Uterus (tissue), 4 donors: Measurements from ENCODE around the gene MRPL55. TPM values are rescaled to one million over a fixed set of nuclear protein-coding genes. Genes with fewer than 3 reads are reported as not detected.

Experiments used
- DNase-seq, 2 donors: peaks; one replicate each; pipeline ENCODE4 v3.0.0-alpha.2; 2019 to 2020
- H3K27ac ChIP-seq, 2 donors: fragments of 200-600 bp; sonication (generic); 1 replicate in 1 of 2; 2 replicates in 1 of 2; pipeline ENCODE4 v1.5.1; 2016 to 2018
- H3K27me3 ChIP-seq, 2 donors: fragments of 200-600 bp; sonication (generic); one replicate each; pipeline ENCODE4 v1.5.1; 2018 to 2019; ENCODE audit warnings: control low read depth in 1 of 2
- H3K36me3 ChIP-seq, 2 donors: fragments of 200-600 bp; sonication (generic); one replicate each; pipeline ENCODE4 v1.5.1; 2019; ENCODE audit warnings: control low read depth in 1 of 2
- H3K4me1 ChIP-seq, 2 donors: fragments of 200-600 bp; sonication (generic); one replicate each; pipeline ENCODE4 v1.5.1; 2018 to 2019; ENCODE audit warnings: control low read depth in 1 of 2
- H3K4me3 ChIP-seq, 2 donors: fragments of 200-600 bp; sonication (generic); 1 replicate in 1 of 2; 2 replicates in 1 of 2; pipeline ENCODE4 v1.5.1; 2018 to 2019; ENCODE audit warnings: mild to moderate bottlenecking in 1 of 2
- H3K9me3 ChIP-seq, 2 donors: fragments of 200-600 bp; sonication (generic); one replicate each; pipeline ENCODE4 v1.5.1; 2019; ENCODE audit warnings: control low read depth in 1 of 2
- POLR2A ChIP-seq, 2 donors: fragments of 450-650 bp; IDR thresholded peaks; one replicate each; pipeline ENCODE4 v1.6.1; 2016; ENCODE audit warnings: antibody characterized with exemption in 2 of 2, mild to moderate bottlenecking in 1 of 2, moderate library complexity in 1 of 2
- intact Hi-C: fragments of 100-400 bp; cut with DNase I; formaldehyde crosslinking; loops from one replicate; pipeline ENCODE4 v1.15.1; 2023; ENCODE audit warnings: low total_unique reads
- total RNA-seq, 4 donors: library from RNA; depleted of rRNA in 3 of 4; stranded (reverse); fragments of >200 nt in 3 of 4; gene quantifications; one replicate each; pipeline versions ENCODE4 v1.1.0 to v1.2.4, GENCODE V29; 2014 to 2023
- TF ChIP-seq, protein P1 (sequence below), 4 experiments: fragments of 200-600 bp in 2 of 4; fragments of 450-650 bp in 2 of 4; sonication (generic) in 2 of 4; IDR thresholded peaks; one replicate each; pipeline ENCODE4 v1.5.1; 2016 to 2019; ENCODE audit warnings: antibody characterized with exemption in 4 of 4, mild to moderate bottlenecking in 2 of 4, moderate library complexity in 1 of 4
- donor health status: DM: yes; HTN: yes; CAD: no.

The MRPL55 gene
- total RNA-seq, 4 donors from 2014 or later = 19.4 to 43.4 (median 33.6) TPM

GRCh38 chr1:228136901-228137300 is 27.8 kb upstream of the MRPL55 start:
- Histone ChIP-seq H3K27ac (no peak overlapping the region), H3K27me3 (no peaks in the 10 kb centered on the region), H3K4me3 (no peak overlapping the region), H3K4me1 (peaks cover 0 to 11% of the 10 kb centered on the region in 2 donors), H3K9me3 (no peaks in the 10 kb centered on the region), H3K36me3 (no peaks in the 10 kb centered on the region)
- DNase-seq = no peak
- TF ChIP-seq, protein P1, sequence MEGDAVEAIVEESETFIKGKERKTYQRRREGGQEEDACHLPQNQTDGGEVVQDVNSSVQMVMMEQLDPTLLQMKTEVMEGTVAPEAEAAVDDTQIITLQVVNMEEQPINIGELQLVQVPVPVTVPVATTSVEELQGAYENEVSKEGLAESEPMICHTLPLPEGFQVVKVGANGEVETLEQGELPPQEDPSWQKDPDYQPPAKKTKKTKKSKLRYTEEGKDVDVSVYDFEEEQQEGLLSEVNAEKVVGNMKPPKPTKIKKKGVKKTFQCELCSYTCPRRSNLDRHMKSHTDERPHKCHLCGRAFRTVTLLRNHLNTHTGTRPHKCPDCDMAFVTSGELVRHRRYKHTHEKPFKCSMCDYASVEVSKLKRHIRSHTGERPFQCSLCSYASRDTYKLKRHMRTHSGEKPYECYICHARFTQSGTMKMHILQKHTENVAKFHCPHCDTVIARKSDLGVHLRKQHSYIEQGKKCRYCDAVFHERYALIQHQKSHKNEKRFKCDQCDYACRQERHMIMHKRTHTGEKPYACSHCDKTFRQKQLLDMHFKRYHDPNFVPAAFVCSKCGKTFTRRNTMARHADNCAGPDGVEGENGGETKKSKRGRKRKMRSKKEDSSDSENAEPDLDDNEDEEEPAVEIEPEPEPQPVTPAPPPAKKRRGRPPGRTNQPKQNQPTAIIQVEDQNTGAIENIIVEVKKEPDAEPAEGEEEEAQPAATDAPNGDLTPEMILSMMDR (IDR thresholded peaks at IDR 0.05) = no peak
- no peak for TF ChIP-seq POLR2A (IDR thresholded peaks at IDR 0.05)
- intact Hi-C loops = no loop called here

GRCh38 chr1:228134591-228134990 is 25.5 kb upstream of the MRPL55 start:
- H3K36me3 ChIP-seq = no peaks in the 10 kb centered on the region
- no peak overlapping the region for H3K27ac ChIP-seq
- no peak for TF ChIP-seq POLR2A (IDR thresholded peaks at IDR 0.05)
- TF ChIP-seq, protein P1 (IDR thresholded peaks at IDR 0.05) = no peak
- DNase-seq = no peak
- intact Hi-C loops = no loop called here
- H3K4me1 ChIP-seq = no peaks in the 10 kb centered on the region
- H3K9me3 ChIP-seq = no peaks in the 10 kb centered on the region
- H3K27me3 ChIP-seq = no peaks in the 10 kb centered on the region
- H3K4me3 ChIP-seq = no peak overlapping the region

DNA sequence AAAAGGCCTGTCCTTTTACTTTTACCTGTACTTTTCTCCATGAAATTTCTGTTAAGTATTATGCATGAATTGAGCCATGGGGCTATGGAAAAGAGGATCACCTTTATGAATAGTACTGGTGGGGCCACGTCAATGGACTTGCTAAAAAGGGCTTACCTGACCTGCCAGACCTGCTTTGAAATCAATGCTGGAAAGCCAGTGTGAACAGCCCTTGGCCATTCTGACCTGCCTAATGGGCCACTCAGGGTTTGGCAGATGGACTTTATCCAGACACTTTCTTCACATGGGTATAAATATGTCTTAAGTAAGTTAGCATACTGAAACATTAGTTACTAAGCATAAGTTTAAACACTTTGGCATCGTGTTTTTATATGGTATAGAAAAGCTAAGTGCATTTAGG is 22.7 kb upstream of the MRPL55 start:
- no peak for TF ChIP-seq POLR2A (IDR thresholded peaks at IDR 0.05)
- TF ChIP-seq, protein P1 (IDR thresholded peaks at IDR 0.05) = no peak
- DNase-seq = no peak
- no peaks in the 10 kb centered on the region for H3K9me3 ChIP-seq
- H3K4me3 ChIP-seq = no peak overlapping the region
- H3K27ac ChIP-seq = no peak overlapping the region
- no peaks in the 10 kb centered on the region for H3K4me1 ChIP-seq
- H3K27me3 ChIP-seq = no peaks in the 10 kb centered on the region
- intact Hi-C loops = no loop called here
- H3K36me3 ChIP-seq = no peaks in the 10 kb centered on the region

- no peaks in the 10 kb centered on the region for H3K9me3 ChIP-seq
- intact Hi-C loops = no loop called here
- no peak for DNase-seq
- no peaks in the 10 kb centered on the region for H3K36me3 ChIP-seq
- H3K27ac ChIP-seq = no peak overlapping the region
- H3K4me1 ChIP-seq = no peaks in the 10 kb centered on the region
- no peak for TF ChIP-seq POLR2A (IDR thresholded peaks at IDR 0.05)
- TF ChIP-seq, protein P1 (IDR thresholded peaks at IDR 0.05) = no peak
- H3K4me3 ChIP-seq = no peak overlapping the region
- no peaks in the 10 kb centered on the region for H3K27me3 ChIP-seq
Measured at GRCh38 chr1:228125185-228125584, 16.1 kb upstream of the MRPL55 start.

DNA sequence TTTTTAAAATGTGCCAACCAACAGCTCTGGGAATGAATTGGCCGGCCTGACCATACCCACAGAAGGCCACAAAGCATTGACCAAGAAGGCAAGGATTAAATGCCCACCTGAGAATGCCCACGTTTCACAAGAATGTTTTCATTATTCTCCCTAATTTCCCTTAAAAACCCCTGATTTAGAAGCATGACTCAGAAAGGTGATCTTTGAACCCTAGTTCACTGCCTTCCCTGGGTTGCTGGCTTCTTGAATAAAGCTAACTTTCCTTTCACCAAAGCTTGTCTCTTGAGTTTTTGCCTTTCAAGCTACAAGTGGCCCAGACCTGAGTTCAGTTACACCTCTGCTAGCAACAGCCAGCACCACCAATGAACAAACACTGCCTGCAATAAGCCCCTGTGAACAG is 14.4 kb upstream of the MRPL55 start:
- TF ChIP-seq, protein P1 (IDR thresholded peaks at IDR 0.05) = no peak
- TF ChIP-seq POLR2A (IDR thresholded peaks at IDR 0.05) = no peak
- H3K27ac ChIP-seq = no peak overlapping the region
- DNase-seq = no peak
- H3K27me3 ChIP-seq = no peaks in the 10 kb centered on the region
- no peaks in the 10 kb centered on the region for H3K9me3 ChIP-seq
- H3K4me1 ChIP-seq = no peaks in the 10 kb centered on the region
- H3K4me3 ChIP-seq = no peak overlapping the region
- intact Hi-C loops = no loop called here
- H3K36me3 ChIP-seq = no peaks in the 10 kb centered on the region
